ENCODE data around the gene NPC2.

DNA sequence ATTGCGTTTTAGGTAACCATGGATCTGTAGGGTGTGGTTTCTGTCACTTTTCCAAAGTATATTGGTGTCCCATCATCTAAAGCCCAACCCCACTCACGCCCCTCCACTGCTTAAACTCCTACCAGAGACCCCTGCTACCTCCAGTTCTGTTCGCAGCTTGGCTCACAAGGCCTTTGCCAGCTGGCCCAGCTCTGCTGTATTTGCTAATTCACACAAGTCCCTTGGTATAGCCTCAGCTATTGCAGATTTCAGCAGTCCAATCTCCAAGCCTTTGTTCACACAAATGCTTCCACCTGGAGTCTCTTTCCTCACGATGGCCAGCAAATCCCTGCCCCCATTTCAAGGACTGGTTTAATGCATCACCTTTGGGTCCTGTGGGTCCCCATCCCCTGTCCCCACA lies 24.6 kb upstream of the NPC2 start:
- no peak for TF ChIP-seq POLR2A (IDR thresholded peaks at IDR 0.05; ENCODE audit: low read length)
- no peak for TF ChIP-seq GATA1 (IDR thresholded peaks at IDR 0.05; ENCODE audit: low read depth, low read length)

Data from erythroblast (primary cell).